Vagina (tissue), 2 donors: ENCODE data around the gene INPP5A.

Experiments
- POLR2AphosphoS5 ChIP-seq, 2 donors: sonication (generic); formaldehyde crosslinking; IDR thresholded peaks; one replicate each; pipeline ENCODE4 v1.9.0; 2017; ENCODE audit warnings: antibody characterized with exemption in 2 of 2, mild to moderate bottlenecking in 2 of 2, low read depth in 1 of 2; ENCODE audit not compliant: insufficient read depth in 1 of 2
- TF ChIP-seq, protein P1 (sequence below), 3 experiments: fragments of 450-650 bp in 2 of 3; fragments of 200-600 bp in 1 of 3; sonication (generic) in 1 of 3; IDR thresholded peaks; one replicate each; pipeline ENCODE4 v1.5.1; 2017 to 2019; ENCODE audit warnings: antibody characterized with exemption in 3 of 3, mild to moderate bottlenecking in 2 of 3, moderate library complexity in 2 of 3

DNA sequence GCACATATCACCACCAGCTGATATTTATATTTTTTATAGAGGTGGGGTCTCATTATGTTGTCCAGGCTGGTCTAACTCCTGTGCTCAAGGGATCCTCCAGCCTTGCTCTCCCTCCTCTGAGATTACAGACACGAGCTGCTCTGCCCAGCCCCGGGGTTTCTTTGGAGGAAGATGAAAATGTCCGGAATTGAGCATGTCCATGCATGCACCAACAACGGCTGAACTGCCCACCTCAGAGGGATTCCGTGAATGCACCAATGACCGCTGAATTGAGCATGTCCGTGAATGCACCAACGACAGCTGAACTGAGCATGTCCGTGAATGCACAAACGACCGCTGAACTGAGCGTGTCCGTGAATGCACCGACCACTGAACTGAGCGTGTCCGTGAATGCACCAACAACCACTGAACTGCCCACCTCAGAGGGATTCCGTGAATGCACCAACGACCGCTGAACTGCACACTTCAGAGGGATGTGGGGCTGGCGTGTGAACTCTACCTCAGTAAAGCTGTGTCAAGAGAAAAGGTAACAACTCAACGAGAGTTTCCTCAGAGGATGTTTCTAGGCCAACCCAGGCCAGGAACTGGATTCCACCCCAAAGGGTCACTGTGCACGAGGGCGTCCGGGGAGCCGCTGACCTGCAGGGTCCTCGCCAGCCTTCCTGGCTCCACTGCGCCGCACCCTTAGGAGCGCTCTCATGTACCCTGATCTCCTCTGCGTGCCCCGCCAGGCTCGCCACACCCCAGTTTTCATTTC is 34.9 kb upstream of the INPP5A start:
- TF ChIP-seq, protein P1, sequence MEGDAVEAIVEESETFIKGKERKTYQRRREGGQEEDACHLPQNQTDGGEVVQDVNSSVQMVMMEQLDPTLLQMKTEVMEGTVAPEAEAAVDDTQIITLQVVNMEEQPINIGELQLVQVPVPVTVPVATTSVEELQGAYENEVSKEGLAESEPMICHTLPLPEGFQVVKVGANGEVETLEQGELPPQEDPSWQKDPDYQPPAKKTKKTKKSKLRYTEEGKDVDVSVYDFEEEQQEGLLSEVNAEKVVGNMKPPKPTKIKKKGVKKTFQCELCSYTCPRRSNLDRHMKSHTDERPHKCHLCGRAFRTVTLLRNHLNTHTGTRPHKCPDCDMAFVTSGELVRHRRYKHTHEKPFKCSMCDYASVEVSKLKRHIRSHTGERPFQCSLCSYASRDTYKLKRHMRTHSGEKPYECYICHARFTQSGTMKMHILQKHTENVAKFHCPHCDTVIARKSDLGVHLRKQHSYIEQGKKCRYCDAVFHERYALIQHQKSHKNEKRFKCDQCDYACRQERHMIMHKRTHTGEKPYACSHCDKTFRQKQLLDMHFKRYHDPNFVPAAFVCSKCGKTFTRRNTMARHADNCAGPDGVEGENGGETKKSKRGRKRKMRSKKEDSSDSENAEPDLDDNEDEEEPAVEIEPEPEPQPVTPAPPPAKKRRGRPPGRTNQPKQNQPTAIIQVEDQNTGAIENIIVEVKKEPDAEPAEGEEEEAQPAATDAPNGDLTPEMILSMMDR (IDR thresholded peaks at IDR 0.05): no peak
- no peak for TF ChIP-seq POLR2AphosphoS5 (IDR thresholded peaks at IDR 0.05; ENCODE audit: insufficient read depth in 1 of 2, low read depth in 1 of 2)
